Breast epithelium (tissue), 3 donors: Measurements from ENCODE around the gene DCUN1D1.

ENCODE experiments used
- CTCF ChIP-seq, 3 donors: fragments of 450-650 bp; IDR thresholded peaks; one replicate each; pipeline ENCODE4 v1.5.1; 2016 to 2017; ENCODE audit warnings: antibody characterized with exemption in 3 of 3, mild to moderate bottlenecking in 3 of 3, moderate library complexity in 3 of 3
- POLR2A ChIP-seq: fragments of 450-650 bp; IDR thresholded peaks from one replicate; pipeline ENCODE4 v1.6.1; 2016; ENCODE audit warnings: antibody characterized with exemption, mild to moderate bottlenecking, moderate library complexity
- POLR2AphosphoS5 ChIP-seq, 3 donors: sonication (generic); formaldehyde crosslinking; IDR thresholded peaks; one replicate each; pipeline ENCODE4 v1.6.1; 2017; ENCODE audit warnings: antibody characterized with exemption in 3 of 3

GRCh38 chr3:182896553-182896952, 83.8 kb downstream of the DCUN1D1 start:
- TF ChIP-seq CTCF (IDR thresholded peaks at IDR 0.05) = no peak
- no peak for TF ChIP-seq POLR2A
- no peak for TF ChIP-seq POLR2AphosphoS5 (IDR thresholded peaks at IDR 0.05)
